HepG2 (cell line): ENCODE results near the gene POLR2J3.
"Not testable (repeated sequence)": the region's sequence is repeated elsewhere in the genome, so short reads cannot be mapped to it uniquely, and the experiment has no call there.

Experiments used
- ADNP ChIP-seq: sonication (generic); formaldehyde crosslinking; IDR thresholded peaks from 2 replicates; pipeline ENCODE4 v1.4.0; 2020; ENCODE audit warnings: missing genetic modification reagents
- KDM5A ChIP-seq: fragments of 200-600 bp; sonication (generic); IDR thresholded peaks from 2 replicates; pipeline ENCODE4 v1.7.0; 2018; ENCODE audit warnings: antibody characterized with exemption, mild to moderate bottlenecking, low read length, borderline replicate concordance
- NR3C1 ChIP-seq: sonication (generic); formaldehyde crosslinking; IDR thresholded peaks from 2 replicates; pipeline ENCODE4 v1.4.0; 2020; ENCODE audit warnings: missing genetic modification reagents
- PHF20 ChIP-seq: sonication (generic); formaldehyde crosslinking; IDR thresholded peaks from 2 replicates; pipeline ENCODE4 v1.5.0; 2020; ENCODE audit warnings: mild to moderate bottlenecking, missing genetic modification reagents
- SMC3 ChIP-seq: IDR thresholded peaks from 2 replicates; pipeline ENCODE4 v1.6.1; 2011; ENCODE audit warnings: low read length, improper control_type of control experiment
- TCF7L2 ChIP-seq: IDR thresholded peaks from 2 replicates; pipeline ENCODE4 v1.6.1; 2011; ENCODE audit warnings: mild to moderate bottlenecking, low read depth, low read length, moderate library complexity
- ZC3H4 ChIP-seq: sonication (generic); formaldehyde crosslinking; IDR thresholded peaks from 2 replicates; pipeline ENCODE4 v1.4.0; 2020; ENCODE audit warnings: missing genetic modification reagents, borderline replicate concordance
- TF ChIP-seq, protein P1 (sequence below): sonication (generic); formaldehyde crosslinking; IDR thresholded peaks from one replicate; pipeline ENCODE4 v1.5.1; 2020; ENCODE audit warnings: mild to moderate bottlenecking, missing genetic modification reagents; ENCODE audit errors: not compliant biosample characterization
- TF ChIP-seq, protein P2 (sequence below), 2 experiments: IDR thresholded peaks; 2 replicates each; pipeline ENCODE4 v1.6.1; 2011 to 2012; ENCODE audit warnings: low read length in 2 of 2, borderline replicate concordance in 1 of 2, low read depth in 1 of 2, mild to moderate bottlenecking in 1 of 2, moderate library complexity in 1 of 2
- TF ChIP-seq, protein P3 (sequence below): sonication (generic); formaldehyde crosslinking; IDR thresholded peaks from 2 replicates; pipeline ENCODE4 v1.5.0; 2020; ENCODE audit warnings: mild to moderate bottlenecking, missing genetic modification reagents, moderate library complexity
- TF ChIP-seq, protein P4 (sequence below): sonication (generic); formaldehyde crosslinking; IDR thresholded peaks from 2 replicates; pipeline ENCODE4 v1.4.0; 2020; ENCODE audit warnings: missing genetic modification reagents, borderline replicate concordance
- TF ChIP-seq, protein P5 (sequence below): conservative IDR thresholded peaks from 2 replicates; pipeline ENCODE4 v1.6.1; 2018; ENCODE audit warnings: missing genetic modification reagents

DNA sequence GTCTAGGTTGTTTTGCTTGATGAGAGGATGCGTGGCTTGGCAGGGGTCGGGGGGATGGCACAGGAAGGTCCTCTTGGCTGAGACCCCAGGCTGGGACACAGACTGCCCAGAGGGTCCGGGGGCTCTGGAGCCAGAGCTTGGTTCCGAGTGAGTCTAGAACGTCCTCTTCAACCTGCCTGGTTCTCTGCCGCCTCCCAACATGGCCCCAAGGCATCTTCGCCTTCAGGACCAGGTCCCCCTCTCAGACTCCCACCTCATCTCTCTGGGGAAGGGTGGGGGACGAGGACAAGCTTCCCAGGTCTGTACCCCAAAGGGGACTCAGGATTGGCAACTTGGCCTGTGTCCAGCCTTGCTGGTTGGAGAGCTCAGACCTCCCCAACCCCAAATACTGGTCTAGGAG is 30.3 kb downstream of the POLR2J3 start:
- not testable (repeated sequence) for TF ChIP-seq TCF7L2; SMC3; ZC3H4 (CRISPR knock-in tag); NR3C1; ADNP (CRISPR knock-in tag); KDM5A; PHF20
- TF ChIP-seq, protein P1, sequence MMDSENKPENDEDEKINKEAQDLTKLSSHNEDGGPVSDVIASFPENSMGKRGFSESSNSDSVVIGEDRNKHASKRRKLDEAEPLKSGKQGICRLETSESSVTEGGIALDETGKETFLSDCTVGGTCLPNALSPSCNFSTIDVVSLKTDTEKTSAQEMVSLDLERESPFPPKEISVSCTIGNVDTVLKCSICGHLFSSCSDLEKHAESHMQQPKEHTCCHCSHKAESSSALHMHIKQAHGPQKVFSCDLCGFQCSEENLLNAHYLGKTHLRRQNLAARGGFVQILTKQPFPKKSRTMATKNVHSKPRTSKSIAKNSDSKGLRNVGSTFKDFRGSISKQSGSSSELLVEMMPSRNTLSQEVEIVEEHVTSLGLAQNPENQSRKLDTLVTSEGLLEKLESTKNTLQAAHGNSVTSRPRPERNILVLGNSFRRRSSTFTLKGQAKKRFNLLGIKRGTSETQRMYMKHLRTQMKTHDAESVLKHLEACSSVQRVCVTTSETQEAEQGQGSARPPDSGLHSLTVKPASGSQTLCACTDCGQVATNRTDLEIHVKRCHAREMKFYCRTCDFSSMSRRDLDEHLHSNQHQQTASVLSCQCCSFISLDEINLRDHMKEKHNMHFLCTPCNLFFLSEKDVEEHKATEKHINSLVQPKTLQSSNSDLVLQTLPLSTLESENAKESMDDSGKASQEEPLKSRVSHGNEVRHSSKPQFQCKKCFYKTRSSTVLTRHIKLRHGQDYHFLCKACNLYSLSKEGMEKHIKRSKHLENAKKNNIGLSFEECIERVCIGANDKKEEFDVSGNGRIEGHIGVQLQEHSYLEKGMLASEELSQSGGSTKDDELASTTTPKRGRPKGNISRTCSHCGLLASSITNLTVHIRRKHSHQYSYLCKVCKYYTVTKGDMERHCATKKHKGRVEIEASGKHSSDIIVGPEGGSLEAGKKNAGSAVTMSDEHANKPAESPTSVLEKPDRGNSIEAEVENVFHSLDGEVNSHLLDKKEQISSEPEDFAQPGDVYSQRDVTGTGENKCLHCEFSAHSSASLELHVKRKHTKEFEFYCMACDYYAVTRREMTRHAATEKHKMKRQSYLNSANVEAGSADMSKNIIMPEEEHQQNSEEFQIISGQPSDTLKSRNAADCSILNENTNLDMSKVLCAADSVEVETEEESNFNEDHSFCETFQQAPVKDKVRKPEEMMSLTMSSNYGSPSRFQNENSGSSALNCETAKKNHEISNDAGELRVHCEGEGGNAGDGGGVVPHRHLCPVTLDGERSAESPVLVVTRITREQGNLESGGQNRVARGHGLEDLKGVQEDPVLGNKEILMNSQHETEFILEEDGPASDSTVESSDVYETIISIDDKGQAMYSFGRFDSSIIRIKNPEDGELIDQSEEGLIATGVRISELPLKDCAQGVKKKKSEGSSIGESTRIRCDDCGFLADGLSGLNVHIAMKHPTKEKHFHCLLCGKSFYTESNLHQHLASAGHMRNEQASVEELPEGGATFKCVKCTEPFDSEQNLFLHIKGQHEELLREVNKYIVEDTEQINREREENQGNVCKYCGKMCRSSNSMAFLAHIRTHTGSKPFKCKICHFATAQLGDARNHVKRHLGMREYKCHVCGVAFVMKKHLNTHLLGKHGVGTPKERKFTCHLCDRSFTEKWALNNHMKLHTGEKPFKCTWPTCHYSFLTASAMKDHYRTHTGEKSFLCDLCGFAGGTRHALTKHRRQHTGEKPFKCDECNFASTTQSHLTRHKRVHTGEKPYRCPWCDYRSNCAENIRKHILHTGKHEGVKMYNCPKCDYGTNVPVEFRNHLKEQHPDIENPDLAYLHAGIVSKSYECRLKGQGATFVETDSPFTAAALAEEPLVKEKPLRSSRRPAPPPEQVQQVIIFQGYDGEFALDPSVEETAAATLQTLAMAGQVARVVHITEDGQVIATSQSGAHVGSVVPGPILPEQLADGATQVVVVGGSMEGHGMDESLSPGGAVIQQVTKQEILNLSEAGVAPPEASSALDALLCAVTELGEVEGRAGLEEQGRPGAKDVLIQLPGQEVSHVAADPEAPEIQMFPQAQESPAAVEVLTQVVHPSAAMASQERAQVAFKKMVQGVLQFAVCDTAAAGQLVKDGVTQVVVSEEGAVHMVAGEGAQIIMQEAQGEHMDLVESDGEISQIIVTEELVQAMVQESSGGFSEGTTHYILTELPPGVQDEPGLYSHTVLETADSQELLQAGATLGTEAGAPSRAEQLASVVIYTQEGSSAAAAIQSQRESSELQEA (CRISPR knock-in tag): not testable (repeated sequence)
- TF ChIP-seq, protein P2, sequence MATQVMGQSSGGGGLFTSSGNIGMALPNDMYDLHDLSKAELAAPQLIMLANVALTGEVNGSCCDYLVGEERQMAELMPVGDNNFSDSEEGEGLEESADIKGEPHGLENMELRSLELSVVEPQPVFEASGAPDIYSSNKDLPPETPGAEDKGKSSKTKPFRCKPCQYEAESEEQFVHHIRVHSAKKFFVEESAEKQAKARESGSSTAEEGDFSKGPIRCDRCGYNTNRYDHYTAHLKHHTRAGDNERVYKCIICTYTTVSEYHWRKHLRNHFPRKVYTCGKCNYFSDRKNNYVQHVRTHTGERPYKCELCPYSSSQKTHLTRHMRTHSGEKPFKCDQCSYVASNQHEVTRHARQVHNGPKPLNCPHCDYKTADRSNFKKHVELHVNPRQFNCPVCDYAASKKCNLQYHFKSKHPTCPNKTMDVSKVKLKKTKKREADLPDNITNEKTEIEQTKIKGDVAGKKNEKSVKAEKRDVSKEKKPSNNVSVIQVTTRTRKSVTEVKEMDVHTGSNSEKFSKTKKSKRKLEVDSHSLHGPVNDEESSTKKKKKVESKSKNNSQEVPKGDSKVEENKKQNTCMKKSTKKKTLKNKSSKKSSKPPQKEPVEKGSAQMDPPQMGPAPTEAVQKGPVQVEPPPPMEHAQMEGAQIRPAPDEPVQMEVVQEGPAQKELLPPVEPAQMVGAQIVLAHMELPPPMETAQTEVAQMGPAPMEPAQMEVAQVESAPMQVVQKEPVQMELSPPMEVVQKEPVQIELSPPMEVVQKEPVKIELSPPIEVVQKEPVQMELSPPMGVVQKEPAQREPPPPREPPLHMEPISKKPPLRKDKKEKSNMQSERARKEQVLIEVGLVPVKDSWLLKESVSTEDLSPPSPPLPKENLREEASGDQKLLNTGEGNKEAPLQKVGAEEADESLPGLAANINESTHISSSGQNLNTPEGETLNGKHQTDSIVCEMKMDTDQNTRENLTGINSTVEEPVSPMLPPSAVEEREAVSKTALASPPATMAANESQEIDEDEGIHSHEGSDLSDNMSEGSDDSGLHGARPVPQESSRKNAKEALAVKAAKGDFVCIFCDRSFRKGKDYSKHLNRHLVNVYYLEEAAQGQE (IDR thresholded peaks at IDR 0.05; ENCODE audit: borderline replicate concordance in 1 of 2, low read depth in 1 of 2, low read length in 2 of 2): not testable (repeated sequence)
- TF ChIP-seq, protein P3, sequence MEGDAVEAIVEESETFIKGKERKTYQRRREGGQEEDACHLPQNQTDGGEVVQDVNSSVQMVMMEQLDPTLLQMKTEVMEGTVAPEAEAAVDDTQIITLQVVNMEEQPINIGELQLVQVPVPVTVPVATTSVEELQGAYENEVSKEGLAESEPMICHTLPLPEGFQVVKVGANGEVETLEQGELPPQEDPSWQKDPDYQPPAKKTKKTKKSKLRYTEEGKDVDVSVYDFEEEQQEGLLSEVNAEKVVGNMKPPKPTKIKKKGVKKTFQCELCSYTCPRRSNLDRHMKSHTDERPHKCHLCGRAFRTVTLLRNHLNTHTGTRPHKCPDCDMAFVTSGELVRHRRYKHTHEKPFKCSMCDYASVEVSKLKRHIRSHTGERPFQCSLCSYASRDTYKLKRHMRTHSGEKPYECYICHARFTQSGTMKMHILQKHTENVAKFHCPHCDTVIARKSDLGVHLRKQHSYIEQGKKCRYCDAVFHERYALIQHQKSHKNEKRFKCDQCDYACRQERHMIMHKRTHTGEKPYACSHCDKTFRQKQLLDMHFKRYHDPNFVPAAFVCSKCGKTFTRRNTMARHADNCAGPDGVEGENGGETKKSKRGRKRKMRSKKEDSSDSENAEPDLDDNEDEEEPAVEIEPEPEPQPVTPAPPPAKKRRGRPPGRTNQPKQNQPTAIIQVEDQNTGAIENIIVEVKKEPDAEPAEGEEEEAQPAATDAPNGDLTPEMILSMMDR (CRISPR knock-in tag): not testable (repeated sequence)
- TF ChIP-seq, protein P4, sequence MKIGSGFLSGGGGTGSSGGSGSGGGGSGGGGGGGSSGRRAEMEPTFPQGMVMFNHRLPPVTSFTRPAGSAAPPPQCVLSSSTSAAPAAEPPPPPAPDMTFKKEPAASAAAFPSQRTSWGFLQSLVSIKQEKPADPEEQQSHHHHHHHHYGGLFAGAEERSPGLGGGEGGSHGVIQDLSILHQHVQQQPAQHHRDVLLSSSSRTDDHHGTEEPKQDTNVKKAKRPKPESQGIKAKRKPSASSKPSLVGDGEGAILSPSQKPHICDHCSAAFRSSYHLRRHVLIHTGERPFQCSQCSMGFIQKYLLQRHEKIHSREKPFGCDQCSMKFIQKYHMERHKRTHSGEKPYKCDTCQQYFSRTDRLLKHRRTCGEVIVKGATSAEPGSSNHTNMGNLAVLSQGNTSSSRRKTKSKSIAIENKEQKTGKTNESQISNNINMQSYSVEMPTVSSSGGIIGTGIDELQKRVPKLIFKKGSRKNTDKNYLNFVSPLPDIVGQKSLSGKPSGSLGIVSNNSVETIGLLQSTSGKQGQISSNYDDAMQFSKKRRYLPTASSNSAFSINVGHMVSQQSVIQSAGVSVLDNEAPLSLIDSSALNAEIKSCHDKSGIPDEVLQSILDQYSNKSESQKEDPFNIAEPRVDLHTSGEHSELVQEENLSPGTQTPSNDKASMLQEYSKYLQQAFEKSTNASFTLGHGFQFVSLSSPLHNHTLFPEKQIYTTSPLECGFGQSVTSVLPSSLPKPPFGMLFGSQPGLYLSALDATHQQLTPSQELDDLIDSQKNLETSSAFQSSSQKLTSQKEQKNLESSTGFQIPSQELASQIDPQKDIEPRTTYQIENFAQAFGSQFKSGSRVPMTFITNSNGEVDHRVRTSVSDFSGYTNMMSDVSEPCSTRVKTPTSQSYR: not testable (repeated sequence)
- TF ChIP-seq, protein P5, sequence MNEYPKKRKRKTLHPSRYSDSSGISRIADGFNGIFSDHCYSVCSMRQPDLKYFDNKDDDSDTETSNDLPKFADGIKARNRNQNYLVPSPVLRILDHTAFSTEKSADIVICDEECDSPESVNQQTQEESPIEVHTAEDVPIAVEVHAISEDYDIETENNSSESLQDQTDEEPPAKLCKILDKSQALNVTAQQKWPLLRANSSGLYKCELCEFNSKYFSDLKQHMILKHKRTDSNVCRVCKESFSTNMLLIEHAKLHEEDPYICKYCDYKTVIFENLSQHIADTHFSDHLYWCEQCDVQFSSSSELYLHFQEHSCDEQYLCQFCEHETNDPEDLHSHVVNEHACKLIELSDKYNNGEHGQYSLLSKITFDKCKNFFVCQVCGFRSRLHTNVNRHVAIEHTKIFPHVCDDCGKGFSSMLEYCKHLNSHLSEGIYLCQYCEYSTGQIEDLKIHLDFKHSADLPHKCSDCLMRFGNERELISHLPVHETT (CRISPR knock-in tag): not testable (repeated sequence)
